Stimulated activated CD4-positive, alpha-beta T cell treated with anti-CD3 and anti-CD28 coated beads, Interleukin-15, amount 100 ng/mL, for 24 hours (primary cell): ENCODE data around the gene AK8.
"Not testable (repeated sequence)": the region's sequence is repeated elsewhere in the genome, so short reads cannot be mapped to it uniquely, and the experiment has no call there.

Experiments used
- DNase-seq: peaks from one replicate; pipeline ENCODE4 v3.0.0-alpha.2; 2020

AK8 gene

DNA sequence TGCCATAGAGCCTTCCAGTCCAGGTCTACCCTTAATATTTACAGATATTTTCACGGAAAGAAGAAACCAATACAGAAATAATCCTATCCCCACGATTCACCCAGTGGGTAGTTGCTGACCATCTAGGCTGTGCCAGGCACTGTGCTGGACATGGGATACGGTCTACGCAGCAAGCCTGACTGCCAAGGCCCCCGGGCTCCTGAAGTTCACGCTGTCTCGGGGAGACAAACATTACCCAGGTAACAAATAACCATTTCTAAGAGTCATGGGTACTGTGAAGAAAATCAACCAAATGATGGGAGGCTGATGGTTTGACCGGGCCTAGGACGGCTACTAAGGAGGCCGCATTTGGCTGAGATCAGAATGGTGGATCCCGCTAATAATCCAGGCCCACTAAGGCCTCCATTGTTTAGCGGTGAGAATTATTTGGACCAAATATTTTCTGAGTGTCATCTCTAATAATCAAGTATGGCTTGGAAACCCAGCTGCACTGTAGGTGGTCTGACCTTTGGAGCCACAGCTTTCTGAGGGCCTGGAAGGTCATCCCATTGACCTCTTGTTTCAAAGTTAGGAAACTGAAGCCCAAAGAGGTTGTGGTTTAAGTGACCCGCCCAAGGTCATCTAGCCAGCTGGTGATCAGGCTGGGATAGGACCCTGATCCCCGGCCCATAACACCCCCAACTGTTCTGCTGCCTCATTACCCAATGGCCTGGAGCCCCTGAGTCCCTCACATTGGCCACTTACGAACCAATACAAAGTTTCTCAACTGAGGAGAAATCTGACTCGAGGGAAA, 82.4 kb downstream of the AK8 start:
- DNase-seq: no peak

GRCh38 chr9:132794730-132795380, 83.2 kb downstream of the AK8 start:
- no peak for DNase-seq

DNA sequence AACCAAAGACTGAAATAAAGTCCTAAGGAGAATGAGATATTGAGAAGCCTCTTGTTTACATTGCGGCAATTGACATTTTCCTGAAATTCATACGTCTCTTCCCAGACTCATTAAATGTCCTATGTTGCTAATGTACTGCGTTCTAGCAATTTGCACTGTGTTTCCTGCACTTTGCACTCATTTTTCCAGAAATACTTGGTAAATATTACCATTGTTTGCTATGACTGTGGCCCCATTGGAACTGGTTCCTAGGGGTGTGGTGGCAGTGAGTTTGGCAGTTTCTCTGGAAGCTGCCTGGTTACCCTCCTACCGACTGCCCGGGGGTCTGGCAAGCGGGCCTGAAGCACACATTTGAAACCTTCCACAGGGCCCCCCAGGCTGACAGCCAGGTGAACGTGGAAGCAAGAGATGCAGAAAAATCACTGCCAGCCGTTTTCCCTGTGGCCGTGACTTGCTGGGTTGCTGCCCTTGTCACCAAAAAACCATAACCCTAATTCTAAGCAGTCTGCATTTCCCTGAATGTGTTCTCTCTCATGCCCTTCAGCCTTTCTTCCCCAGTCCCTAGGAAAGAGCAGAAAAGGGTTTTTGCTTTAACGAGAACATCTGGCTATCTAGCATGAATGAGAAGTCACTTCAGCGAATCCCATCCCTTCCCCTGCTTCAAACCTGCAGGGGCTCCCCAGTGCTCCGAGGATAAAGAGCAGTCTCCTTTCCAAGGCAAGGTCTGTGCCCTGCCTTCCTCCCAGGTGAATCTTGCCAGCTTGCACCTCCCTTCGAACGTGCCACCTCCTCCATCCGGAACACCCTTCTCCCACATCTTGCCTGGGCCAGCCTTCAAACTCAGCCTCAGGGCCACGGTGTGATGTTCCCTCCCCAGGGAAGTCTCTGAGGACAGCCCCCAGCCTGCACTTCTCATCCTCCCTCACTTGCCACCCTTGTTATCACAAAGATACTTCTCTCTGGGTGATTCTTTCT, 84.2 kb downstream of the AK8 start:
- DNase-seq: no peak

DNA sequence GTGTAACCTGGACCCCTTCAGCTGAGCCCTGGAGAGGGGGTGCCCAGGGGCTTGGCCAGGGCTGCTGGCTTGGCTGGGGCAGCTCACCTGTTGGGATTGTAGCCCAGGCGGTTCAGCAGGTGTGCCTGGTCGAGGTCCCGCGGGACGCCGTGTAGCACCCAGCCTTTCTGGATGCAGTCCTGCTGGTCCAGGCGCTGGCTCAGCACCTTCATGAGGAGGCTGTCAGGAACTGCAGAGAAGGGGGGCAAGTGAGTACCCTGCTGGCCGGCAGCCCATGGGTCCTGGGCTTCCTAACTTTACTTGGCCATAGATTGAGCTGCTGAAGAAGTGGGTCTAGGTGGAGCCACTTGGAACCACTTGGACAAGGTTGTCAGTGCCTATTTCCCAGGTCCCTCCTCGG, 85.5 kb downstream of the AK8 start:
- DNase-seq: no peak

DNA sequence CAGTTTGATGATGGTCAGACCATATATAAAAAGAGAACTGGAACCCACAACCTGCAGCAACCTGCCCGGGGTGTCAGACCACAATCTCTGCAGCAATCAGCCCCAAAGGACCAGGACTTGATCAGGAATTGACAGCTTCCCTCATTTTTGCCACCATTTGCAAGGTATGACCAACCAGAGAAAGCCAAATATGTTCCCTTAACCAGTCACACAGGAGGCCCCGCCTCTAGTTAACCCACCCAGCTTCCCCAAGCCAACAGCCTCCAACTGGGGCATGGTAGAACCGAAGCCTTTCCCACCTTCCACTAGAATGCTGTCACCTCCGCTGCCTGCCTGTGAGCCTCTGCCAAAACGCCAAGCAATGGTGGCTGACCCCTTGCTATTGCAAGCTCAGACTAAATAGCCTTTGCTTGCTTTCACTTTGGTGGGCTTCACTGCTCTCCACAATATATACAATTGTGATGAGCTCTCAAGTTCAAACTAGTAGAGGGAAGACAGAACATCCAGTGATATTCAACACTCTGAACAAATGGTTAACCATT, 86.3 kb downstream of the AK8 start:
- no peak for DNase-seq

DNA sequence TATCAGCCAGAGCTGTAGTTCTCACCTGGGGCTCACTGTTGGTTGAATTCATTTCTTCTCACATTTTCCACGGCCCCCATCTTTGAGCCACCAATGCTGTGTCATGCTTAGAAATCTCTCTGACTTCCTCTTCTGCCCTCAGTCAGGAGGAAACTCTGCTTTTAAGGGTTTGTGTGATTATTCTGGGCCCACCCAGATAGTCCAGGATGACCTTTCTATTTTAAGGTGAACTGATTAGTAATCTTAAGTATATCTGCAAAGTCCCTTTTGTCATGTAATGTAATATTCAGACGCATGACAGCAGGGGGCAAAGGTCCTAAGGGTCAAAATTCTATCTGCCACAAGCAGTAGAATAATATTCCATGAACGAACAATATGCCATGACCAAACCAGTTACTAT, 88.4 kb downstream of the AK8 start:
- no peak for DNase-seq

DNA sequence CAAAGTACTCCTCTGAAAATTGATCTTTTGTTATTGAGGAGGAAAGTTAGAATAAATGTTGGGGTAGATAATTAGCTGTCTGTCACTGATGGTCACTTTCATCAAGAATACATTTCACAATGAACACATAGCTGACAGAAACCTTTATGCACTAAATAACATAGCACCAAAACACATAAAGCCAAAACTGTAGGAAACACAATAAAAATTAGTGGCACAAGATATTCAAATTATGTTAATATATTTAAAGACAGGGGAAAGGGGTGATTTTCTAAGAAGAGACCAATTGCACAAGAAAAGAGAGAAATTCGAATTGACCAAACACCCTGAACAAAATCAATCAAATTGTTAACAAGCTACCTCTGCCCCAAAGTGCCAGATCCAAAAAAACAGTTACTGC, 89.7 kb downstream of the AK8 start:
- DNase-seq: no peak

- DNase-seq: no peak
Observed at GRCh38 chr9:132787748-132788159, 90.3 kb downstream of the AK8 start.

GRCh38 chr9:132784286-132784830, 93.7 kb downstream of the AK8 start:
- DNase-seq: no peak

GRCh38 chr9:132783006-132783405, 95.1 kb downstream of the AK8 start:
- no peak for DNase-seq

GRCh38 chr9:132782037-132782436, 96.0 kb downstream of the AK8 start:
- no peak for DNase-seq

GRCh38 chr9:132780230-132781007, 97.7 kb downstream of the AK8 start:
- no peak for DNase-seq

GRCh38 chr9:132776891-132777290, 101.2 kb downstream of the AK8 start:
- DNase-seq: no peak

DNA sequence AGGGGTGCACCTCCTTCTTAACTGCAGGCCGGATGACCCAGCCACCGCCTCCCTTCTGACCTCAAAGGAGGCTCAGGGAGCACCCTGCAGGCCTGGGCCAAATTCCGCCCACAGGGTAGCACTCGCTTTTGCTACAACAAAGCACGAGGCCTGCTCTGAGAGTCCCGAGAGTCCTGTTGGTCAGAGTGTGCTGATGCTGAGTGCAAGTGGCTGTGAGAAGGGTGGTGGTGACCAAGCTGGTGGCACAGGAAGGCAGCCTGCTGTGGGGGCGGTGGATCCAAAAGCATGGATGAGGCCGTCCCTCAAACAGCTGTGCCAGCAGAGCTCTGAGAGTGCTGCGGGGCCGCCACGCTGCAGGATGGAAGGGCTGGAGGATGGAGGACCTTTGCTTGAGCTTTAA, 101.8 kb downstream of the AK8 start:
- DNase-seq: no peak

GRCh38 chr9:132775720-132776119, 102.4 kb downstream of the AK8 start:
- no peak for DNase-seq

DNA sequence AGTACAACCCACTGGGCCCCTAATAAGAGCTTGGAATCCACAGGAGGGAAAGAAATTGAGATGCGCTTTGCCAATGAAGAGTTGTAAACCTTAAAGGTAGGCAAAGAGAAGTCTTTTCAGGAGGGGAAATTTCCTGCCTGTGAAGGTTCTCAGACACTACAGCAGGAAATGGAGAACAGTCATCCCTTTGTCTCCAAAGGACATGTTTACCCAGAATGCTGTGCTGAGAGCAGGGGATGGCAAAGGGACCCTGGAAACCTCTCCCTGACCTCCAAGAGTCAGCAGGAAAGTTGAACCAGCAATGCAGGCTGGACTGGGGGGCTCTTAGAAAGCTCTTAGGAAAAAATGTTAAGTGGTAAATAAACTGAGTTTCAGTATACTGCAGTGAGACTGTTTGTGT, 103.2 kb downstream of the AK8 start:
- no peak for DNase-seq

DNA sequence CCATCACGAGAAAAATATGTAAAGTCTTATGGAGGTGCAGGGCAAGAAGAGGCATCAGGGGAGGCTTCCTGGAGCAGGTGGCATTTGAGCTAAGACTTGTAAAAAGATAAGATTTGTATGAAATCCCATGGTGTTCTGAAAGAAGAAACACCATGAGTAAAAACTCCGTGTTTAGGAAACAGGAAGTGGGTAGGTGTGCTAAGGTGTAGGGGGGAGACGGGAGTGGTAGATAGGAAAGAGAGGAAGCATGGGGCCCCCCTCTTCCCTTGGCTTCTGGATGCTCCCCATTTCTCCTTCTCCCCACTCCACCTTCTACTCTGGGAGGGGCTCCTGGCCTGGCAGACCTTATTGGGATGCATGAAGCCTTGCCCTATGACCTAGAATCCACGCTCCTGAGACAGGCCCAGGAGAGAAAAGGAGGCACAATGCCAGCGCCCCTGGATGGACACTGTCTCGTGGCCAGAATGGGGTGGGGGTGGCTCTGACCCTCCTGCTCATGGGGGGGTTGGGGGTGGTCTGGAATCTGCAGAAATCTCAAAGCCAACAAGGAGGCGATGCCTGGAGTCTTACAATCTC, 104.2 kb downstream of the AK8 start:
- DNase-seq: no peak

- DNase-seq: no peak
Observed at GRCh38 chr9:132773093-132773492, 105.0 kb downstream of the AK8 start.

DNA sequence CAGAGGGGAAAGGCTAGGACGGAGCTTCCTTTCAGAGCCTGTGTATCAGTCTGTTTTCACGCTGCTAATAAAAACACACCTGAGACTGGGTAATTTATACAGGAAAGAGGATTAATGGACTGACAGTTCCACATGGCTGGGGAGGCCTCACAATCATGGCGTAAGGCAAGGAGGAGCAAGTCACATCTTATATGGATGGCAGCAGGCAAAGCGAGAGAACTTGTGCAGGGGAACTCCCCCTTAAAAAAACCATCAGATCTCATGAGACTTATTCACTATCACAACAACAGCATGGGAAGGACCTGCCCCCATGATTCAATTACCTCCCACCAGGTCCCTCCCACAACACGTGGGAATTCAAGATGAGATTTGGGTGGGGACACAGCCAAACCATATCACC, 106.3 kb downstream of the AK8 start:
- DNase-seq: not testable (repeated sequence)

DNA sequence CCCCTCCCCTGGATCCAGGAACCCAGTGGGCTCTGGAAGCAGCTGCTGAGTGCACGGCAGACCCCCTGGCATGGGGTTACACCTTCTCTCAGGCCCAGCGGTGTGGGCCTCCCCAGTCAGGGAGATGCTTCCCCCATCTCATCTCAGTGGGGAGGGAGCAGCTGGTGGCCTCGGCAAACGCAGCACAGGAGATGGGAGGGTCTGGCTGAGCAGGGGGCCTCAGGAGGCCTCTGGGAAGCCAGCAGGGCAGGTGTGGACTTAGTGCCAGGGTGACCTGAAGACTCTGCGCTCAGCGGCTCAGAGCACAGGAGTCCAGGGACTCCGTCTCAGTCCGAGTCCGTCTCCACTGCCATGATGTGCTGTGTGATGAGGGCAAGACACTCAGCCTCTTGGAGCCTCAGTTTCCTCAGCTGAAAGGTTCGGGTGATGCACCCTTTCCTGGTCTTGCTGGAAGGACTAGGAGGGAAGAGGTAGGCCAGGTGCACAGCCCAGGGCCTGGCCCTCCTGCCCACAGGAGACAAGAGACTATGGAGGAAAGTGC, 107.2 kb downstream of the AK8 start:
- no peak for DNase-seq
